HCT116 (cell line): ENCODE data around the gene TFEB. TPM values are rescaled to one million over a fixed set of nuclear protein-coding genes. Genes with fewer than 3 reads are reported as not detected.

Source experiments
- ATAC-seq: fragments of 200-7000 bp; cut with Tn5 transposase; 2 replicates; pipeline ENCODE4 v1.9.1; 2020; ENCODE audit warnings: mild to moderate bottlenecking, moderate library complexity
- BruUV-seq: library from RNA; stranded (reverse); fragments of 400-500 nt; replicated peaks from 2 replicates; lab custom pipeline; 2021; lab: Mats Ljungman, UMichigan
- CTCF ChIA-PET: fragments of 300-600 bp; sonication (Branson Sonifier 250); formaldehyde crosslinking; loops from one replicate; lab custom pipeline; 2021; ENCODE audit warnings: antibody characterized with exemption; lab: Charles Lee
- POLR2A ChIA-PET: fragments of 300-600, 350-600 bp; sonication (Branson Sonifier 250); formaldehyde crosslinking; loops from one replicate; lab custom pipeline; 2021; ENCODE audit warnings: antibody characterized with exemption; lab: Charles Lee
- RAD21 ChIA-PET, 2 experiments: fragments of 300-600 bp; sonication (Branson Sonifier 250); formaldehyde crosslinking; loops; one replicate each; lab custom pipeline; 2023; ENCODE audit warnings: low total read pairs in 2 of 2; ENCODE audit not compliant: uncharacterized antibody in 2 of 2, unreplicated experiment in 2 of 2, low non-redundant PET in 1 of 2; lab: Charles Lee
- DNase-seq: peaks from one replicate; pipeline ENCODE4 v3.0.0-alpha.2; 2010; ENCODE audit warnings: low read depth, low spot score
- H2AFZ ChIP-seq: fragments of 200-600 bp; shearing (Covaris generic), sonication (generic); 2 replicates; pipeline ENCODE4 v1.6.1; 2017; ENCODE audit warnings: low read depth, mixed run types, mixed read lengths, antibody characterized with exemption, low read length; ENCODE audit not compliant: poor library complexity, severe bottlenecking
- H3K27ac ChIP-seq: 2 replicates; pipeline ENCODE4 v1.5.1; 2012; ENCODE audit warnings: low read depth, low read length
- H3K27me3 ChIP-seq: fragments of 200-600 bp; sonication (generic); 2 replicates; pipeline ENCODE4 v1.6.1; 2016; ENCODE audit warnings: mixed run types, low read length, mixed read lengths; ENCODE audit not compliant: insufficient read depth
- H3K36me3 ChIP-seq, 2 experiments: fragments of 200-500 bp in 1 of 2; fragments of 200-600 bp in 1 of 2; sonication (Bioruptor generic) in 1 of 2; sonication (generic) in 1 of 2; 2 replicates each; pipeline versions ENCODE4 v1.5.1 to v1.6.1; 2014 to 2016; ENCODE audit warnings: low read length in 2 of 2, inconsistent platforms in 1 of 2, mixed read lengths in 1 of 2, mixed run types in 1 of 2; ENCODE audit not compliant: insufficient read depth in 2 of 2, control insufficient read depth in 1 of 2
- H3K4me1 ChIP-seq, 2 experiments: fragments of 200-600 bp in 1 of 2; sonication (generic) in 1 of 2; 2 replicates each; pipeline versions ENCODE4 v1.5.1 to v1.6.1; 2012 to 2017; ENCODE audit warnings: low read length in 2 of 2, inconsistent platforms in 1 of 2, mild to moderate bottlenecking in 1 of 2, mixed read lengths in 1 of 2, mixed run types in 1 of 2, moderate library complexity in 1 of 2; ENCODE audit not compliant: insufficient read depth in 2 of 2, control insufficient read depth in 1 of 2
- H3K4me2 ChIP-seq: fragments of 200-600 bp; sonication (generic); 2 replicates; pipeline ENCODE4 v1.6.1; 2017; ENCODE audit warnings: mixed run types, low read length, mixed read lengths
- H3K4me3 ChIP-seq, 2 experiments: fragments of 200-600 bp in 1 of 2; sonication (generic) in 1 of 2; replicated peaks in 1 of 2; 2 replicates each; pipeline ENCODE4 v1.5.1; 2011 to 2016; ENCODE audit warnings: low read length in 2 of 2, control low read depth in 1 of 2, low read depth in 1 of 2, mild to moderate bottlenecking in 1 of 2, mixed read lengths in 1 of 2, mixed run types in 1 of 2
- H3K79me2 ChIP-seq: fragments of 200-600 bp; sonication (generic); 2 replicates; pipeline ENCODE4 v1.6.1; 2017; ENCODE audit warnings: mild to moderate bottlenecking, mixed run types, low read length, moderate library complexity, mixed read lengths; ENCODE audit not compliant: insufficient read depth
- H3K9ac ChIP-seq: fragments of 200-600 bp; sonication (generic); 2 replicates; pipeline ENCODE4 v1.6.1; 2016; ENCODE audit warnings: low read length, mixed read lengths
- H3K9me2 ChIP-seq: fragments of 200-600 bp; sonication (generic), shearing (Covaris generic); 2 replicates; pipeline ENCODE4 v1.6.1; 2017; ENCODE audit warnings: mixed run types, mild to moderate bottlenecking, moderate library complexity; ENCODE audit not compliant: insufficient read depth
- H3K9me3 ChIP-seq, 2 experiments: fragments of 200-500 bp in 1 of 2; fragments of 200-600 bp in 1 of 2; sonication (Bioruptor generic) in 1 of 2; sonication (generic) in 1 of 2; 2 replicates each; pipeline ENCODE4 v1.6.1; 2014 to 2017; ENCODE audit warnings: low read length in 2 of 2, mixed read lengths in 2 of 2, inconsistent platforms in 1 of 2, low read depth in 1 of 2, mild to moderate bottlenecking in 1 of 2, mixed run types in 1 of 2, moderate library complexity in 1 of 2; ENCODE audit not compliant: control insufficient read depth in 1 of 2, insufficient read depth in 1 of 2
- H4K20me1 ChIP-seq: fragments of 200-600 bp; sonication (generic), shearing (Covaris generic); 2 replicates; pipeline ENCODE4 v1.6.1; 2017; ENCODE audit warnings: mixed run types, mild to moderate bottlenecking, moderate library complexity; ENCODE audit not compliant: insufficient read depth
- CBX3 ChIP-seq: IDR thresholded peaks from 2 replicates; pipeline ENCODE4 v1.6.1; 2012; ENCODE audit warnings: low read depth
- CEBPB ChIP-seq: IDR thresholded peaks from 2 replicates; pipeline ENCODE4 v1.6.1; 2012; ENCODE audit warnings: low read depth
- ELF1 ChIP-seq: IDR thresholded peaks from 2 replicates; pipeline ENCODE4 v1.6.1; 2012; ENCODE audit warnings: low read depth, borderline replicate concordance
- EZH2 ChIP-seq: fragments of 200-600 bp; sonication (generic); IDR thresholded peaks from 2 replicates; pipeline ENCODE4 v1.6.1; 2017; ENCODE audit warnings: antibody characterized with exemption, mixed run types
- EZH2phosphoT487 ChIP-seq: fragments of 200-600 bp; IDR thresholded peaks from 2 replicates; pipeline ENCODE4 v1.6.1; 2018; ENCODE audit warnings: antibody characterized with exemption, borderline replicate concordance
- FOSL1 ChIP-seq: IDR thresholded peaks from 2 replicates; pipeline ENCODE4 v1.6.1; 2012; ENCODE audit warnings: low read depth
- JUND ChIP-seq: IDR thresholded peaks from 2 replicates; pipeline ENCODE4 v1.6.1; 2012
- POLR2A ChIP-seq: IDR thresholded peaks from 2 replicates; pipeline ENCODE4 v1.7.0; 2011; ENCODE audit warnings: borderline replicate concordance; ENCODE audit not compliant: insufficient read depth, insufficient read length; ENCODE audit errors: extremely low read depth
- POLR2AphosphoS5 ChIP-seq: IDR thresholded peaks from 2 replicates; pipeline ENCODE4 v1.6.1; 2011; ENCODE audit warnings: mild to moderate bottlenecking, low read depth, low read length, moderate library complexity
- SIN3A ChIP-seq: IDR thresholded peaks from 2 replicates; pipeline ENCODE4 v1.6.1; 2012; ENCODE audit warnings: low read depth
- SRF ChIP-seq: IDR thresholded peaks from 2 replicates; pipeline ENCODE4 v1.6.1; 2012; ENCODE audit warnings: low read depth
- TCF7L2 ChIP-seq: IDR thresholded peaks from 2 replicates; pipeline ENCODE4 v1.7.0; 2011; ENCODE audit warnings: borderline replicate concordance, inconsistent platforms; ENCODE audit not compliant: insufficient read depth, insufficient read length; ENCODE audit errors: extremely low read depth
- YY1 ChIP-seq: IDR thresholded peaks from 2 replicates; pipeline ENCODE4 v1.6.1; 2011; ENCODE audit warnings: low read length, low read depth, moderate library complexity, mild to moderate bottlenecking; ENCODE audit not compliant: insufficient replicate concordance; ENCODE audit errors: extremely low read depth
- ZFX ChIP-seq: fragments of 450-650 bp; IDR thresholded peaks from 2 replicates; pipeline ENCODE4 v1.6.1; 2017
- ZNF274 ChIP-seq: fragments of 200-500 bp; sonication (Bioruptor generic); IDR thresholded peaks from 2 replicates; pipeline ENCODE4 v1.6.1; 2014; ENCODE audit warnings: mild to moderate bottlenecking, low read depth, low read length, inconsistent platforms
- intact Hi-C: fragments of 100-400 bp; cut with micrococcal nuclease; formaldehyde crosslinking; loops from 2 replicates; pipeline ENCODE4 v1.10.0; 2022
- total RNA-seq: library from RNA; stranded (reverse); gene quantifications from one replicate; pipeline ENCODE4 v1.2.1, GENCODE V29; 2021; ENCODE audit not compliant: unreplicated experiment
- TF ChIP-seq, protein P1 (sequence below): IDR thresholded peaks from 2 replicates; pipeline ENCODE4 v1.6.1; 2012
- TF ChIP-seq, protein P2 (sequence below), 3 experiments: fragments of 200-600 bp in 1 of 3; sonication (generic) in 1 of 3; IDR thresholded peaks in 2 of 3; conservative IDR thresholded peaks in 1 of 3; 2 replicates each; pipeline ENCODE4 v1.5.1; 2012 to 2017; ENCODE audit warnings: low read depth in 2 of 3, low read length in 2 of 3, antibody characterized with exemption in 1 of 3, borderline replicate concordance in 1 of 3, control low read depth in 1 of 3, mild to moderate bottlenecking in 1 of 3, mixed read lengths in 1 of 3, mixed run types in 1 of 3, moderate library complexity in 1 of 3; ENCODE audit not compliant: insufficient read depth in 1 of 3
- TF ChIP-seq, protein P3 (sequence below): IDR thresholded peaks from 2 replicates; pipeline ENCODE4 v1.6.1; 2012; ENCODE audit warnings: low read depth
- TF ChIP-seq, protein P4 (sequence below): IDR thresholded peaks from 2 replicates; pipeline ENCODE4 v1.6.1; 2011; ENCODE audit warnings: mild to moderate bottlenecking, low read length, moderate library complexity; ENCODE audit not compliant: insufficient replicate concordance; ENCODE audit errors: extremely low read depth
- TF ChIP-seq, protein P5 (sequence below): IDR thresholded peaks from 2 replicates; pipeline ENCODE4 v1.6.1; 2012

The TFEB gene
- total RNA-seq, 1 experiment from 2014 or later = 4.8 TPM

DNA sequence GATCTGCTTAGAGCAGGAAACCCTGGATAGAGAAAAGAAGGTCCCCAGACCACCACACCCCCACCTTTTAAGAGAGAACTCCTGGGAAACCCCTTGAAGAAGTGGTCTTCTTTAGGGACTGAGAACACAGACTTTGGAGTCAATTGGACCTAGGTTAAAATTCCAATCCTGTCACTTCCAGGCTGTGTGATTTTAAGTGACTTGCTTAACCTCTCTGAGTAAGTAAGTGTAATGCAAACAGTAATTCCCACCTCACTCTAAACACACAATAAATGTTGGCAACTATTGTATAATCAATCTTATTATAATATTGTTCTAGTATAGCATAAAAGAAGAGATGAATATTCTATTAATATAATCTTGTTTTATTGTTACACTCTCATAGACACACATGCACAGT lies 3.3 kb downstream of the TFEB start:
- no peaks in the 10 kb centered on the region for H4K20me1 ChIP-seq
- no peak overlapping the region for H3K27ac ChIP-seq
- ChIA-PET POLR2A (no interaction called here), RAD21 (no interaction called here), CTCF (no interaction called here)
- no peak overlapping the region for H3K4me2 ChIP-seq
- H3K4me1 ChIP-seq = peaks cover 13 to 26% of the 10 kb centered on the region in 2 experiments
- TF ChIP-seq ZFX (no peak), POLR2AphosphoS5 (no peak), YY1 (no peak), ZNF274 (no peak), JUND (no peak), FOSL1 (no peak), CBX3 (no peak), EZH2 (no peak), SRF (no peak), SIN3A (no peak), POLR2A (no peak), EZH2phosphoT487 (no peak), CEBPB (no peak), TCF7L2 (no peak), ELF1 (no peak)
- TF ChIP-seq, protein P1, sequence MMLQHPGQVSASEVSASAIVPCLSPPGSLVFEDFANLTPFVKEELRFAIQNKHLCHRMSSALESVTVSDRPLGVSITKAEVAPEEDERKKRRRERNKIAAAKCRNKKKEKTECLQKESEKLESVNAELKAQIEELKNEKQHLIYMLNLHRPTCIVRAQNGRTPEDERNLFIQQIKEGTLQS = no peak
- TF ChIP-seq, protein P2, sequence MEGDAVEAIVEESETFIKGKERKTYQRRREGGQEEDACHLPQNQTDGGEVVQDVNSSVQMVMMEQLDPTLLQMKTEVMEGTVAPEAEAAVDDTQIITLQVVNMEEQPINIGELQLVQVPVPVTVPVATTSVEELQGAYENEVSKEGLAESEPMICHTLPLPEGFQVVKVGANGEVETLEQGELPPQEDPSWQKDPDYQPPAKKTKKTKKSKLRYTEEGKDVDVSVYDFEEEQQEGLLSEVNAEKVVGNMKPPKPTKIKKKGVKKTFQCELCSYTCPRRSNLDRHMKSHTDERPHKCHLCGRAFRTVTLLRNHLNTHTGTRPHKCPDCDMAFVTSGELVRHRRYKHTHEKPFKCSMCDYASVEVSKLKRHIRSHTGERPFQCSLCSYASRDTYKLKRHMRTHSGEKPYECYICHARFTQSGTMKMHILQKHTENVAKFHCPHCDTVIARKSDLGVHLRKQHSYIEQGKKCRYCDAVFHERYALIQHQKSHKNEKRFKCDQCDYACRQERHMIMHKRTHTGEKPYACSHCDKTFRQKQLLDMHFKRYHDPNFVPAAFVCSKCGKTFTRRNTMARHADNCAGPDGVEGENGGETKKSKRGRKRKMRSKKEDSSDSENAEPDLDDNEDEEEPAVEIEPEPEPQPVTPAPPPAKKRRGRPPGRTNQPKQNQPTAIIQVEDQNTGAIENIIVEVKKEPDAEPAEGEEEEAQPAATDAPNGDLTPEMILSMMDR (IDR thresholded peaks at IDR 0.05 in 2 of 3, conservative IDR thresholded peaks at IDR 0.05 in 1 of 3; ENCODE audit: borderline replicate concordance in 1 of 3, insufficient read depth in 1 of 3, low read depth in 2 of 3, low read length in 2 of 3) = no peak
- TF ChIP-seq, protein P3, sequence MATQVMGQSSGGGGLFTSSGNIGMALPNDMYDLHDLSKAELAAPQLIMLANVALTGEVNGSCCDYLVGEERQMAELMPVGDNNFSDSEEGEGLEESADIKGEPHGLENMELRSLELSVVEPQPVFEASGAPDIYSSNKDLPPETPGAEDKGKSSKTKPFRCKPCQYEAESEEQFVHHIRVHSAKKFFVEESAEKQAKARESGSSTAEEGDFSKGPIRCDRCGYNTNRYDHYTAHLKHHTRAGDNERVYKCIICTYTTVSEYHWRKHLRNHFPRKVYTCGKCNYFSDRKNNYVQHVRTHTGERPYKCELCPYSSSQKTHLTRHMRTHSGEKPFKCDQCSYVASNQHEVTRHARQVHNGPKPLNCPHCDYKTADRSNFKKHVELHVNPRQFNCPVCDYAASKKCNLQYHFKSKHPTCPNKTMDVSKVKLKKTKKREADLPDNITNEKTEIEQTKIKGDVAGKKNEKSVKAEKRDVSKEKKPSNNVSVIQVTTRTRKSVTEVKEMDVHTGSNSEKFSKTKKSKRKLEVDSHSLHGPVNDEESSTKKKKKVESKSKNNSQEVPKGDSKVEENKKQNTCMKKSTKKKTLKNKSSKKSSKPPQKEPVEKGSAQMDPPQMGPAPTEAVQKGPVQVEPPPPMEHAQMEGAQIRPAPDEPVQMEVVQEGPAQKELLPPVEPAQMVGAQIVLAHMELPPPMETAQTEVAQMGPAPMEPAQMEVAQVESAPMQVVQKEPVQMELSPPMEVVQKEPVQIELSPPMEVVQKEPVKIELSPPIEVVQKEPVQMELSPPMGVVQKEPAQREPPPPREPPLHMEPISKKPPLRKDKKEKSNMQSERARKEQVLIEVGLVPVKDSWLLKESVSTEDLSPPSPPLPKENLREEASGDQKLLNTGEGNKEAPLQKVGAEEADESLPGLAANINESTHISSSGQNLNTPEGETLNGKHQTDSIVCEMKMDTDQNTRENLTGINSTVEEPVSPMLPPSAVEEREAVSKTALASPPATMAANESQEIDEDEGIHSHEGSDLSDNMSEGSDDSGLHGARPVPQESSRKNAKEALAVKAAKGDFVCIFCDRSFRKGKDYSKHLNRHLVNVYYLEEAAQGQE = no peak
- TF ChIP-seq, protein P4, sequence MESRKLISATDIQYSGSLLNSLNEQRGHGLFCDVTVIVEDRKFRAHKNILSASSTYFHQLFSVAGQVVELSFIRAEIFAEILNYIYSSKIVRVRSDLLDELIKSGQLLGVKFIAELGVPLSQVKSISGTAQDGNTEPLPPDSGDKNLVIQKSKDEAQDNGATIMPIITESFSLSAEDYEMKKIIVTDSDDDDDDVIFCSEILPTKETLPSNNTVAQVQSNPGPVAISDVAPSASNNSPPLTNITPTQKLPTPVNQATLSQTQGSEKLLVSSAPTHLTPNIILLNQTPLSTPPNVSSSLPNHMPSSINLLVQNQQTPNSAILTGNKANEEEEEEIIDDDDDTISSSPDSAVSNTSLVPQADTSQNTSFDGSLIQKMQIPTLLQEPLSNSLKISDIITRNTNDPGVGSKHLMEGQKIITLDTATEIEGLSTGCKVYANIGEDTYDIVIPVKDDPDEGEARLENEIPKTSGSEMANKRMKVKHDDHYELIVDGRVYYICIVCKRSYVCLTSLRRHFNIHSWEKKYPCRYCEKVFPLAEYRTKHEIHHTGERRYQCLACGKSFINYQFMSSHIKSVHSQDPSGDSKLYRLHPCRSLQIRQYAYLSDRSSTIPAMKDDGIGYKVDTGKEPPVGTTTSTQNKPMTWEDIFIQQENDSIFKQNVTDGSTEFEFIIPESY = no peak
- TF ChIP-seq, protein P5, sequence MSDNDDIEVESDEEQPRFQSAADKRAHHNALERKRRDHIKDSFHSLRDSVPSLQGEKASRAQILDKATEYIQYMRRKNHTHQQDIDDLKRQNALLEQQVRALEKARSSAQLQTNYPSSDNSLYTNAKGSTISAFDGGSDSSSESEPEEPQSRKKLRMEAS = no peak
- H3K36me3 ChIP-seq = no peaks in the 10 kb centered on the region
- H3K27me3 ChIP-seq = no peaks in the 10 kb centered on the region
- no peaks in the 10 kb centered on the region for H3K9me3 ChIP-seq
- ATAC-seq = no peak
- no peaks in the 10 kb centered on the region for H3K79me2 ChIP-seq
- H3K9me2 ChIP-seq = no peaks in the 10 kb centered on the region
- no TSS peak for BruUV-seq
- H2AFZ ChIP-seq = no peak overlapping the region
- intact Hi-C loops = no loop called here
- no peak for DNase-seq
- no peak overlapping the region for H3K9ac ChIP-seq
- H3K4me3 ChIP-seq = no peak overlapping the region
